Measurements from ENCODE around the gene CMIP.

- TF ChIP-seq CTCF (IDR thresholded peaks at IDR 0.05), result no peak
- no peak for TF ChIP-seq POLR2AphosphoS5 (IDR thresholded peaks at IDR 0.05)
- TF ChIP-seq POLR2A (IDR thresholded peaks at IDR 0.05; ENCODE audit: low read depth), result no peak
Measured at GRCh38 chr16:81610936-81611335, 166.3 kb downstream of the CMIP start.

Data from esophagus muscularis mucosa (tissue), 3 donors.